SU-DHL-6 (cell line): ENCODE measurements around the gene CNTN4.

ENCODE experiments used
- H2AFZ ChIP-seq: fragments of 200-600 bp; sonication (generic); 2 replicates; pipeline ENCODE4 v1.6.1; 2014; ENCODE audit warnings: low read depth, mild to moderate bottlenecking, moderate library complexity, mixed read lengths, antibody characterized with exemption, low read length; ENCODE audit not compliant: severe bottlenecking
- H3F3A ChIP-seq: fragments of 200-600 bp; shearing (Covaris generic); 2 replicates; pipeline ENCODE4 v1.6.0; 2016; ENCODE audit warnings: antibody characterized with exemption, mild to moderate bottlenecking; ENCODE audit not compliant: insufficient read depth
- H3K27ac ChIP-seq: fragments of 200-600 bp; sonication (generic); 2 replicates; pipeline ENCODE4 v1.5.1; 2016; ENCODE audit warnings: low read depth, mild to moderate bottlenecking, low read length, moderate library complexity, mixed read lengths
- H3K27me3 ChIP-seq: fragments of 200-600 bp; sonication (generic), shearing (Covaris generic); 2 replicates; pipeline ENCODE4 v1.6.0; 2014; ENCODE audit warnings: mild to moderate bottlenecking, low read length
- H3K36me3 ChIP-seq: fragments of 200-600 bp; sonication (generic); 2 replicates; pipeline ENCODE4 v1.6.1; 2014; ENCODE audit warnings: mild to moderate bottlenecking, low read length, mixed read lengths
- H3K4me2 ChIP-seq: fragments of 300-600, 200-600 bp; shearing (Covaris generic), sonication (generic); 2 replicates; pipeline ENCODE4 v1.6.0; 2014; ENCODE audit warnings: low read length, low read depth, mild to moderate bottlenecking; ENCODE audit not compliant: poor library complexity, severe bottlenecking
- H3K4me3 ChIP-seq: fragments of 200-600 bp; sonication (generic); 2 replicates; pipeline ENCODE4 v1.5.1; 2014; ENCODE audit warnings: antibody characterized with exemption, low read length, mild to moderate bottlenecking, mixed read lengths; ENCODE audit not compliant: insufficient read depth, poor library complexity, severe bottlenecking
- H3K79me2 ChIP-seq: fragments of 200-600 bp; sonication (generic); 2 replicates; pipeline ENCODE4 v1.6.1; 2014; ENCODE audit warnings: mild to moderate bottlenecking, low read length, moderate library complexity; ENCODE audit not compliant: insufficient read depth
- H3K9ac ChIP-seq: fragments of 200-600 bp; sonication (generic); 2 replicates; pipeline ENCODE4 v1.7.0; 2014; ENCODE audit warnings: mild to moderate bottlenecking, low read length
- H3K9me2 ChIP-seq: fragments of 200-600 bp; sonication (generic); replicated peaks from 2 replicates; pipeline ENCODE4 v1.6.1; 2014; ENCODE audit warnings: low read length; ENCODE audit not compliant: insufficient read depth
- H3K9me3 ChIP-seq: fragments of 200-600 bp; sonication (generic); 2 replicates; pipeline ENCODE4 v1.6.1; 2014; ENCODE audit warnings: low read length, mixed read lengths; ENCODE audit not compliant: insufficient read depth
- H4K20me1 ChIP-seq: fragments of 200-600 bp; sonication (generic); 2 replicates; pipeline ENCODE4 v1.6.1; 2014; ENCODE audit warnings: low read depth, mild to moderate bottlenecking, antibody characterized with exemption, low read length, moderate library complexity, mixed read lengths
- CTCF ChIP-seq: fragments of 200-600 bp; sonication (generic); IDR thresholded peaks from one replicate; pipeline ENCODE4 v1.5.1; 2017; ENCODE audit warnings: antibody characterized with exemption, mild to moderate bottlenecking, low read length, moderate library complexity; ENCODE audit not compliant: insufficient read depth, poor library complexity, severe bottlenecking
- EZH2phosphoT487 ChIP-seq: fragments of 200-600 bp; sonication (generic), shearing (Covaris generic); conservative IDR thresholded peaks from 2 replicates; pipeline ENCODE4 v1.6.1; 2018; ENCODE audit warnings: mild to moderate bottlenecking, antibody characterized with exemption, low read length, moderate library complexity, mixed read lengths

Gene CNTN4

GRCh38 chr3:3105815-3106214 lies 1007.1 kb downstream of the CNTN4 start:
- Histone ChIP-seq H3K9ac (no peak overlapping the region), H3K27ac (no peak overlapping the region), H3K4me3 (no peak overlapping the region), H4K20me1 (no peaks in the 10 kb centered on the region), H3K36me3 (no peaks in the 10 kb centered on the region), H3K79me2 (no peaks in the 10 kb centered on the region), H3K4me2 (no peak overlapping the region), H3F3A (no peaks in the 10 kb centered on the region), H3K27me3 (peaks cover 4% of the 10 kb centered on the region), H3K9me2 (no peaks in the 10 kb centered on the region), H2AFZ (no peak overlapping the region), H3K9me3 (no peaks in the 10 kb centered on the region)
- no peak for TF ChIP-seq EZH2phosphoT487
- TF ChIP-seq CTCF, result no peak

- no peaks in the 10 kb centered on the region for H3F3A ChIP-seq
- no peaks in the 10 kb centered on the region for H4K20me1 ChIP-seq
- no peaks in the 10 kb centered on the region for H3K79me2 ChIP-seq
- no peak overlapping the region for H3K9ac ChIP-seq
- no peak overlapping the region for H3K4me3 ChIP-seq
- no peaks in the 10 kb centered on the region for H3K9me2 ChIP-seq
- H2AFZ ChIP-seq, result no peak overlapping the region
- TF ChIP-seq CTCF, result no peak
- TF ChIP-seq EZH2phosphoT487, result no peak
- no peaks in the 10 kb centered on the region for H3K36me3 ChIP-seq
- no peak overlapping the region for H3K27ac ChIP-seq
- no peaks in the 10 kb centered on the region for H3K9me3 ChIP-seq
- H3K27me3 ChIP-seq, result peaks cover 4% of the 10 kb centered on the region
- no peak overlapping the region for H3K4me2 ChIP-seq
Observed at GRCh38 chr3:3107181-3107580, 1008.5 kb downstream of the CNTN4 start.
